Hepatocyte (in vitro differentiated cells): Measurements from ENCODE around the gene OR9A4. TPM values are rescaled to one million over a fixed set of nuclear protein-coding genes. Genes with fewer than 3 reads are reported as not detected.

Experiments used
- DNase-seq: peaks from one replicate; pipeline ENCODE4 v3.0.0-alpha.2; 2016; ENCODE audit warnings: low spot score
- H2AFZ ChIP-seq: fragments of 200-600 bp; sonication (generic); 2 replicates; pipeline ENCODE4 v1.6.0; 2016; ENCODE audit warnings: antibody characterized with exemption, mild to moderate bottlenecking
- H3K27ac ChIP-seq: fragments of 200-600 bp; sonication (generic); 2 replicates; pipeline ENCODE4 v1.5.1; 2016; ENCODE audit warnings: mild to moderate bottlenecking
- H3K27me3 ChIP-seq: fragments of 200-600 bp; sonication (generic); 2 replicates; pipeline ENCODE4 v1.6.1; 2016
- H3K36me3 ChIP-seq: fragments of 200-600 bp; sonication (generic); replicated peaks from 2 replicates; pipeline ENCODE4 v1.5.1; 2016; ENCODE audit warnings: low read depth; ENCODE audit not compliant: insufficient read depth
- H3K4me1 ChIP-seq: fragments of 200-600 bp; sonication (generic); 2 replicates; pipeline ENCODE4 v1.5.1; 2016; ENCODE audit warnings: mild to moderate bottlenecking, moderate library complexity; ENCODE audit not compliant: insufficient read depth
- H3K4me2 ChIP-seq: fragments of 200-600 bp; sonication (generic); 2 replicates; pipeline ENCODE4 v1.6.0; 2016
- H3K4me3 ChIP-seq: fragments of 200-600 bp; sonication (generic); 2 replicates; pipeline ENCODE4 v1.5.1; 2016; ENCODE audit warnings: mild to moderate bottlenecking
- H3K79me2 ChIP-seq: fragments of 200-600 bp; sonication (generic); 2 replicates; pipeline ENCODE4 v1.6.0; 2017; ENCODE audit warnings: mild to moderate bottlenecking
- H3K9me2 ChIP-seq: fragments of 200-600 bp; sonication (generic); replicated peaks from 2 replicates; pipeline ENCODE4 v1.6.0; 2017; ENCODE audit warnings: mild to moderate bottlenecking; ENCODE audit not compliant: insufficient read depth
- H3K9me3 ChIP-seq: fragments of 200-600 bp; sonication (generic); 2 replicates; pipeline ENCODE4 v1.5.1; 2016; ENCODE audit warnings: low read depth, mild to moderate bottlenecking
- H4K20me1 ChIP-seq: fragments of 200-600 bp; sonication (generic); 2 replicates; pipeline ENCODE4 v1.6.0; 2016; ENCODE audit warnings: mild to moderate bottlenecking; ENCODE audit not compliant: insufficient read depth, poor library complexity, severe bottlenecking
- CTCF ChIP-seq: fragments of 200-600 bp; sonication (generic); IDR thresholded peaks from 2 replicates; pipeline ENCODE4 v1.5.1; 2016; ENCODE audit warnings: antibody characterized with exemption, mild to moderate bottlenecking; ENCODE audit not compliant: poor library complexity
- EZH2 ChIP-seq: fragments of 200-600 bp; sonication (generic); IDR thresholded peaks from 2 replicates; pipeline ENCODE4 v1.6.1; 2016; ENCODE audit warnings: antibody characterized with exemption, mild to moderate bottlenecking, borderline replicate concordance
- EZH2phosphoT487 ChIP-seq: fragments of 200-600 bp; sonication (generic); IDR thresholded peaks from one replicate; pipeline ENCODE4 v1.6.1; 2018; ENCODE audit warnings: antibody characterized with exemption, mild to moderate bottlenecking, low read depth, moderate library complexity; ENCODE audit not compliant: unreplicated experiment, severe bottlenecking
- WGBS: methylation state at CpG from one replicate; pipeline ENCODE4 v1.1.6; 2016; ENCODE audit warnings: low lambda C conversion rate; ENCODE audit errors: missing lambda C conversion rate; 5-methylcytosine and 5-hydroxymethylcytosine counted together
- polyA plus RNA-seq: library from polyadenylated mRNA; unstranded; fragments of >200 nt; fragmentation: Nextera tagmentation; extraction: Ambion mirVana; gene quantifications from 2 replicates; pipeline ENCODE4 v1.2.1, GENCODE V29; 2016
- total RNA-seq: library from RNA; depleted of rRNA; stranded (reverse); fragments of >200 nt; gene quantifications from 2 replicates; pipeline ENCODE4 v1.2.3, GENCODE V29; 2014

Gene OR9A4
- total and polyA plus RNA-seq, 2 experiments from 2014 or later, result not detected

DNA sequence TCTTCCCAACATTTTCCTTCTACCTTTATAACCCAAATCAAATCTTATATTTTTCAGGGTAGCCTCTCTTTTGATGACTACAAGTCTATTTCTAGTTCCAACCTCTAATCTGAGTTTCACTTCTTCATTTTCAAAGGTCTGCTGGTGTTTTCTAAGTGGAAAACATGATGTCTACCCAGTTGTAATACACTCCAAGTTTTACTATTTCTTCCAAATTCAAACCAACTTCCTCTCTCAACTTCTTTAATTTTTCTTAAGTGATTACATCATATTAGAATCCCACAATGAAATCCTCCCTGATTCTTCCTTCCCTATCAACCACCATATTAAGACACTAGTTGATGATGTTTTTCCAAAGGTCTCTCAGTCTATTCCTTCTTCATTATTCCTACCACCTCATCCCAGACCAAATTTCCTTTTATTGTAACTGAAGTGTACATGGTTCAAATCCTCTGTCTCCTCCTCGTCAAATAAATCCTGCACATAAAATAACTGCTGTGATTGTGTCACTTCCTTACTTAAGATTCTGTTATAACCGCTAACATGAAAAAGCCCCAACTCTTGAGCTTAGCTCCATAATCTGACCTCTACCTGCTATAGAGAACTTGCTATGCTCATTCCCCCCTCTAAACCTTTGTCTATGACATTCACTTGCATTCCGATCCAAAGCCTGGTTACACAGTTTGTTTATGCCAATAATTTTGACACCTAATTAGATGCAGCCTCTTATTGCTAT lies 44.7 kb downstream of the OR9A4 start:
- no peak overlapping the region for H3K4me2 ChIP-seq
- no peaks in the 10 kb centered on the region for H3K4me1 ChIP-seq
- H3K27me3 ChIP-seq, result no peaks in the 10 kb centered on the region
- no peak for TF ChIP-seq EZH2
- TF ChIP-seq CTCF, result no peak
- no peak for TF ChIP-seq EZH2phosphoT487
- H3K36me3 ChIP-seq, result no peaks in the 10 kb centered on the region
- no peak overlapping the region for H2AFZ ChIP-seq
- H3K4me3 ChIP-seq, result no peak overlapping the region
- WGBS, result 87% methylated on average over 3 of the region's 3 CpGs
- no peaks in the 10 kb centered on the region for H3K9me2 ChIP-seq
- H4K20me1 ChIP-seq, result no peaks in the 10 kb centered on the region
- DNase-seq, result no peak
- no peaks in the 10 kb centered on the region for H3K9me3 ChIP-seq
- H3K27ac ChIP-seq, result no peak overlapping the region
- H3K79me2 ChIP-seq, result no peaks in the 10 kb centered on the region

Other genes starting within 250 kb of the OR9A4 start
- 29.1 and 29.5 TPM in 2 replicates for gene DENND11, start 214.2 kb upstream of the OR9A4 start, total RNA-seq
- 4.0 and 5.6 TPM in 2 replicates for gene DENND11, start 214.2 kb upstream of the OR9A4 start, polyA plus RNA-seq
- 3.6 and 3.7 TPM in 2 replicates for gene WEE2, start 208.0 kb upstream of the OR9A4 start, total RNA-seq
- gene WEE2, start 208.0 kb upstream of the OR9A4 start, polyA plus RNA-seq, result 0.60 and 0.89 TPM in 2 replicates
- gene SSBP1, start 178.0 kb upstream of the OR9A4 start, total RNA-seq, result 153 and 186 TPM in 2 replicates
- 212 and 220 TPM in 2 replicates for gene SSBP1, start 178.0 kb upstream of the OR9A4 start, polyA plus RNA-seq
- 0.87 and 1.3 TPM in 2 replicates for gene TAS2R3, start 152.3 kb upstream of the OR9A4 start, total RNA-seq
- gene TAS2R3, start 152.3 kb upstream of the OR9A4 start, polyA plus RNA-seq, result not detected in 2 replicates
- gene TAS2R4, start 139.7 kb upstream of the OR9A4 start, total RNA-seq, result 1.9 and 2.6 TPM in 2 replicates
- not detected in 2 replicates for gene TAS2R4, start 139.7 kb upstream of the OR9A4 start, polyA plus RNA-seq
- 4.4 and 5.1 TPM in 2 replicates for gene TAS2R5, start 126.2 kb upstream of the OR9A4 start, total RNA-seq
- 1.5 and 1.6 TPM in 2 replicates for gene TAS2R5, start 126.2 kb upstream of the OR9A4 start, polyA plus RNA-seq
- not detected in 2 replicates for gene PRSS37, start 74.9 kb upstream of the OR9A4 start, total RNA-seq
- 0.13 TPM in 1 of 2 replicates, not detected in the other for gene PRSS37, start 74.9 kb upstream of the OR9A4 start, polyA plus RNA-seq
- not detected in 2 replicates for gene CLEC5A, start 30.6 kb downstream of the OR9A4 start, total RNA-seq
- not detected in 2 replicates for gene CLEC5A, start 30.6 kb downstream of the OR9A4 start, polyA plus RNA-seq
- gene TAS2R38, start 57.4 kb downstream of the OR9A4 start, total RNA-seq, result not detected in 2 replicates
- gene TAS2R38, start 57.4 kb downstream of the OR9A4 start, polyA plus RNA-seq, result not detected in 2 replicates
- 2.5 and 2.7 TPM in 2 replicates for gene MGAM, start 79.5 kb downstream of the OR9A4 start, total RNA-seq
- 0.89 and 1.0 TPM in 2 replicates for gene MGAM, start 79.5 kb downstream of the OR9A4 start, polyA plus RNA-seq
- gene MGAM2, start 195.3 kb downstream of the OR9A4 start, total RNA-seq, result 3.8 and 4.1 TPM in 2 replicates
- gene MGAM2, start 195.3 kb downstream of the OR9A4 start, polyA plus RNA-seq, result 0.23 and 1.6 TPM in 2 replicates